ENCODE data around the gene INTS12.
"Not testable (repeated sequence)": the region's sequence is repeated elsewhere in the genome, so short reads cannot be mapped to it uniquely, and the experiment has no call there.

INTS12 gene

GRCh38 chr4:105710012-105710600, 1.6 kb upstream of the INTS12 start:
- TF ChIP-seq, protein P1, sequence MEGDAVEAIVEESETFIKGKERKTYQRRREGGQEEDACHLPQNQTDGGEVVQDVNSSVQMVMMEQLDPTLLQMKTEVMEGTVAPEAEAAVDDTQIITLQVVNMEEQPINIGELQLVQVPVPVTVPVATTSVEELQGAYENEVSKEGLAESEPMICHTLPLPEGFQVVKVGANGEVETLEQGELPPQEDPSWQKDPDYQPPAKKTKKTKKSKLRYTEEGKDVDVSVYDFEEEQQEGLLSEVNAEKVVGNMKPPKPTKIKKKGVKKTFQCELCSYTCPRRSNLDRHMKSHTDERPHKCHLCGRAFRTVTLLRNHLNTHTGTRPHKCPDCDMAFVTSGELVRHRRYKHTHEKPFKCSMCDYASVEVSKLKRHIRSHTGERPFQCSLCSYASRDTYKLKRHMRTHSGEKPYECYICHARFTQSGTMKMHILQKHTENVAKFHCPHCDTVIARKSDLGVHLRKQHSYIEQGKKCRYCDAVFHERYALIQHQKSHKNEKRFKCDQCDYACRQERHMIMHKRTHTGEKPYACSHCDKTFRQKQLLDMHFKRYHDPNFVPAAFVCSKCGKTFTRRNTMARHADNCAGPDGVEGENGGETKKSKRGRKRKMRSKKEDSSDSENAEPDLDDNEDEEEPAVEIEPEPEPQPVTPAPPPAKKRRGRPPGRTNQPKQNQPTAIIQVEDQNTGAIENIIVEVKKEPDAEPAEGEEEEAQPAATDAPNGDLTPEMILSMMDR (conservative IDR thresholded peaks at IDR 0.05; ENCODE audit: control insufficient read depth, insufficient read depth, low read depth, low read length): no peak
- H3K4me3 ChIP-seq (ENCODE audit: control insufficient read depth, low read depth, low read length): peak overlapping the region; percentile 98
- DNase-seq (ENCODE audit: low read depth): no peak

DNA sequence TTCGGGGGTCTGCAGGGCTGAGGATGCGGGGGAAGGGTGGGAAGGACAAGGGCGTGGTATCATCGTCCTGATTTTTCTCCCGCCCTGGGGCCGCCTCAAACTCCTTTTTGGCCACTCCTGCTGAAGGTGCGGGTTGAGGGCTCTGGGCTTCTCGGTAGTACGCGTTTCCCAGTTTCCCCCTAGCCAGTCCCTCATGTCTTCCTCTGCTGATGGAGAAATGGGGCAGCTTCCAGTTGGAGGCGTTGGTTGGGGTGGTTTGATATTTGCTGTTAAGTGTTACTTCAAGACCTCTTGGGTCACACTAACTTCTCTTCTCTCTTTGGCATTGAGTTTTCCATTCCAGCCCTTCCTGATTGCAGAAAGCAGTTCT, 577 bp upstream of the INTS12 start:
- DNase-seq (ENCODE audit: low read depth): peak; percentile 15
- H3K4me3 ChIP-seq (ENCODE audit: control insufficient read depth, low read depth, low read length): peak overlapping the region; percentile 98
- TF ChIP-seq, protein P1 (conservative IDR thresholded peaks at IDR 0.05; ENCODE audit: control insufficient read depth, insufficient read depth, low read depth, low read length): no peak

DNA sequence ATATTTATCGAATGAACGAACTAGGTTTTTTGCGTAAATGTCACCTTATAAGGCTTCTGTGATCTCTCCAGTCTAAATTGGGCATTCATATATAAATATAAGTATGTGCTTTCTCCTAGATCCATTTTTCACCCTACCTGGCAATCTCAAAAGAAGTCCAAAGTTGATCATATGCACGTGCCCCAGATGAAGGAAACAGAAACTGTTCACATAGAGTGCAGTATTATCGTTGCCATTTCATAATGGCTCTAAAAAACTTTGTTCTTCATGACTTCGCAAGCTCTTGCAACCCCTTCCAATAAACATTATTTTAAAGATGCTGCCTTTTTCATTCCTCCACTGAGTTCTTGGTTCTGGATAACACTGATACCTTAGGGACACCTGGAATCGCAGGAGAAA, 708 bp downstream of the INTS12 start:
- no peak for DNase-seq (ENCODE audit: low read depth)
- H3K4me3 ChIP-seq (ENCODE audit: control insufficient read depth, low read depth, low read length): peak overlapping the region; percentile 98
- TF ChIP-seq, protein P1 (conservative IDR thresholded peaks at IDR 0.05; ENCODE audit: control insufficient read depth, insufficient read depth, low read depth, low read length): no peak

DNA sequence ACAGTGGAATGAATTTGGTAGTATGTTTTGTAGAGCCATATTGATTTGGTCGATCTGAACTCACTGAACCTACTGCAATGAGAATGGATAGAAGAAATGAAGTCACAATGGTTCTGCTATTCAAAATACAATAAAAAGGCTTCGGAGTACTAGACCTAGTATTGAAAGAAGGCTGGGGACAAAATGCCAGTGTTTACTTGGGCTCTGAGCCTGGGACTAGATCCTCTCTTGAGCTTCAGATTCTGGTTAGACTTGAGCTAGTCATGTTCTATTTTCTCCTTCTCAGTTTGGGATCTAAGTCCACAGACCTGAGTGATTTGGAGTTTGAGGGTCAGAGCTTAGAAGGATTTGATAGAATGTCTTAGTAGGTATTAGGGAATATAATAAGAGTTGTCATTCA, 9.9 kb downstream of the INTS12 start:
- TF ChIP-seq, protein P1 (conservative IDR thresholded peaks at IDR 0.05; ENCODE audit: control insufficient read depth, insufficient read depth, low read depth, low read length): no peak
- no peak overlapping the region for H3K4me3 ChIP-seq (ENCODE audit: control insufficient read depth, low read depth, low read length)
- DNase-seq (ENCODE audit: low read depth): no peak

GRCh38 chr4:105695832-105696231, 12.7 kb downstream of the INTS12 start:
- not testable (repeated sequence) for DNase-seq (ENCODE audit: low read depth); H3K4me3 ChIP-seq (ENCODE audit: control insufficient read depth, low read depth, low read length)

DNA sequence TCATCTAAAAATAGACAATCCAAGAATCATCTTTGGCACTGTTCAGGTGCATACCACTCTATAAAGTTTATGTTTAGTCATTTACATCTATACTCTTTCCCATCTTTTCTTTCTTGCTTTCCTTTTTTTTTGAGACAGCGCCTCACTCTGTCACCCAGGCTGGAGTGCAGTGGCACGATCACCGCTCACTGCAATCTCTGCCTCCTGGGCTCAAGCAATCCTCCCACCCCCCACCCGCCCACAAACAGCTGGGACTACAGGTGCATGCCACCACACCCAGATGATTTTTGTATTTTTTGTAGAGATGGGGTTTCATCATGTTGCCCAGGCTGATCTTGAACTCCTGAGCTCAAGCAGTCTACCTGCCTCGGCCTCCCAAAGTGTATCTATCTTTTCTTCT, 13.7 kb downstream of the INTS12 start:
- not testable (repeated sequence) for DNase-seq (ENCODE audit: low read depth); H3K4me3 ChIP-seq (ENCODE audit: control insufficient read depth, low read depth, low read length)

DNA sequence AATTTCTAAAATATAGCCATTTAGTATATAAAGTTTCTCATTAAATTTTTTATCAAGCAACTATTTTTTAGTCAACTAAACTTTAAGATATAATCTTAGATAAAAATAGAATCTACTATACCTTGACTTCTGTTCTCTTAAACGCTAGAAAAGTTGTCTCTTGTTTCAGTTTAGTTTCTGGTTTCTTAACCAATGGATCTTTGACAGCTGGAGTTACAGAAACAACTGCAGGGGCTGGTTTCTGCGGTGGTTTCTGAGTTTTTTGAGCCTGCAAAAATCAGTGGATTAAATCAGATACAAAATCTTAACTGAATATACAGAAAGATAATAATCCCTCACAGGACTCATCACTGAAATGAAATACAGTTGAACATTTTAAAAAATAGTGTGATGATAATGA, 21.9 kb downstream of the INTS12 start:
- TF ChIP-seq, protein P1 (conservative IDR thresholded peaks at IDR 0.05; ENCODE audit: control insufficient read depth, insufficient read depth, low read depth, low read length): no peak
- DNase-seq (ENCODE audit: low read depth): no peak
- no peak overlapping the region for H3K4me3 ChIP-seq (ENCODE audit: control insufficient read depth, low read depth, low read length)

- no peak for DNase-seq (ENCODE audit: low read depth)
- no peak overlapping the region for H3K4me3 ChIP-seq (ENCODE audit: control insufficient read depth, low read depth, low read length)
- TF ChIP-seq, protein P1 (conservative IDR thresholded peaks at IDR 0.05; ENCODE audit: control insufficient read depth, insufficient read depth, low read depth, low read length): no peak
Measured at GRCh38 chr4:105683038-105683437, 25.5 kb downstream of the INTS12 start.

Data from fibroblast of mammary gland (primary cell).